Stimulated activated naive B cell treated with anti-CD40 and anti-IgM and Interleukin-4, amounts not matched to agents 10 μg/mL and 1 μg/mL and 100 μg/mL, for 72 hours (primary cell): ENCODE measurements around the gene CDIPT.
"Not testable (repeated sequence)": the region's sequence is repeated elsewhere in the genome, so short reads cannot be mapped to it uniquely, and the experiment has no call there.

Experiments
- ATAC-seq, 2 donors: fragments of 150-1000 bp; cut with Tn5 transposase; replicated peaks; 2 replicates each; pipeline ENCODE4 v1.10.0; 2021; ENCODE audit warnings: moderate library complexity in 1 of 2
- DNase-seq: peaks from one replicate; pipeline ENCODE4 v3.0.0; 2021
- H3K27ac Mint-ChIP-seq: one replicate; pipeline ENCODE4 v1.8.0; 2022; ENCODE audit warnings: mild to moderate bottlenecking, mixed read lengths
- H3K27me3 Mint-ChIP-seq, 2 donors: one replicate each; pipeline ENCODE4 v1.8.0; 2022; ENCODE audit warnings: mixed read lengths in 2 of 2
- H3K36me3 Mint-ChIP-seq, 2 donors: one replicate each; pipeline ENCODE4 v1.8.0; 2022; ENCODE audit warnings: mixed read lengths in 2 of 2, mild to moderate bottlenecking in 1 of 2
- H3K4me1 Mint-ChIP-seq, 2 donors: one replicate each; pipeline ENCODE4 v1.8.0; 2022; ENCODE audit warnings: mixed read lengths in 2 of 2, mild to moderate bottlenecking in 1 of 2
- H3K4me3 Mint-ChIP-seq, 2 donors: one replicate each; pipeline ENCODE4 v1.8.0; 2022; ENCODE audit warnings: mild to moderate bottlenecking in 2 of 2, mixed read lengths in 2 of 2, moderate library complexity in 1 of 2
- H3K9me3 Mint-ChIP-seq, 2 donors: one replicate each; pipeline ENCODE4 v1.8.0; 2022; ENCODE audit warnings: mixed read lengths in 2 of 2, mild to moderate bottlenecking in 1 of 2

Gene CDIPT

GRCh38 chr16:29862884-29863668, at the start of gene CDIPT:
Gene CDIPT (minus strand): TSS chr16:29863226. CDS start chr16:29862857, 369 bp downstream.
- Mint-ChIP-seq H3K4me1 (peaks cover 14 to 33% of the 10 kb centered on the region in 2 donors), H3K36me3 (peaks cover 22 to 26% of the 10 kb centered on the region in 2 donors), H3K9me3 (no peaks in the 10 kb centered on the region), H3K27ac (peak within 1 kb of the TSS; percentile 99), H3K27me3 (peaks cover 0 to 5% of the 10 kb centered on the region in 2 donors), H3K4me3 (peak within 1 kb of the TSS; percentile 96 to 97)
- peak; percentile 100 for ATAC-seq
- peak; percentile 91 for DNase-seq

- no peak overlapping the region for H3K4me3 Mint-ChIP-seq
- H3K4me1 Mint-ChIP-seq, result peaks cover 5 to 10% of the 10 kb centered on the region in 2 donors
- no peaks in the 10 kb centered on the region for H3K27me3 Mint-ChIP-seq
- DNase-seq (no peak), ATAC-seq (no peak)
- no peaks in the 10 kb centered on the region for H3K9me3 Mint-ChIP-seq
- no peak overlapping the region for H3K27ac Mint-ChIP-seq
- H3K36me3 Mint-ChIP-seq, result peaks cover 48 to 65% of the 10 kb centered on the region in 2 donors
Measured at GRCh38 chr16:29912087-29912486, 49.1 kb upstream of the CDIPT start.

- Mint-ChIP-seq H3K27ac (no peak overlapping the region), H3K9me3 (no peaks in the 10 kb centered on the region), H3K4me3 (no peak overlapping the region), H3K36me3 (peaks cover 45 to 63% of the 10 kb centered on the region in 2 donors), H3K27me3 (no peaks in the 10 kb centered on the region), H3K4me1 (peaks cover 5 to 10% of the 10 kb centered on the region in 2 donors)
- ATAC-seq (no peak), DNase-seq (no peak)
Measured at GRCh38 chr16:29911676-29912010, 48.6 kb upstream of the CDIPT start.

- peaks cover 44 to 63% of the 10 kb centered on the region in 2 donors for H3K36me3 Mint-ChIP-seq
- H3K27me3 Mint-ChIP-seq, result no peaks in the 10 kb centered on the region
- H3K4me3 Mint-ChIP-seq, result no peak overlapping the region
Measured at GRCh38 chr16:29910819-29911675, 48.0 kb upstream of the CDIPT start.

GRCh38 chr16:29909851-29910250, 46.8 kb upstream of the CDIPT start:
- not testable (repeated sequence) for H3K27ac Mint-ChIP-seq, H3K27me3 Mint-ChIP-seq, H3K4me1 Mint-ChIP-seq, H3K4me3 Mint-ChIP-seq, DNase-seq, ATAC-seq, H3K9me3 Mint-ChIP-seq
- H3K36me3 Mint-ChIP-seq, result peaks cover 33 to 53% of the 10 kb centered on the region in 2 donors

More at GRCh38 chr16:29910819-29911675, 48.0 kb upstream of the CDIPT start:
- H3K27ac Mint-ChIP-seq, result peak overlapping the region; percentile 25
- H3K4me1 Mint-ChIP-seq, result peaks cover 5 to 9% of the 10 kb centered on the region in 2 donors
- DNase-seq (no peak), ATAC-seq (no peak)
- no peaks in the 10 kb centered on the region for H3K9me3 Mint-ChIP-seq

- Mint-ChIP-seq H3K4me1 (peaks cover 5% of the 10 kb centered on the region in 2 donors), H3K9me3 (no peaks in the 10 kb centered on the region), H3K27ac (no peak overlapping the region), H3K4me3 (no peak overlapping the region), H3K36me3 (peaks cover 31 to 49% of the 10 kb centered on the region in 2 donors), H3K27me3 (no peaks in the 10 kb centered on the region)
- DNase-seq (no peak), ATAC-seq (no peak)
Measured at GRCh38 chr16:29909391-29909790, 46.4 kb upstream of the CDIPT start.

GRCh38 chr16:29908719-29909220, 45.7 kb upstream of the CDIPT start:
- Mint-ChIP-seq H3K9me3 (no peaks in the 10 kb centered on the region), H3K4me1 (peaks cover 5% of the 10 kb centered on the region in 2 donors), H3K4me3 (no peak overlapping the region), H3K27ac (no peak overlapping the region), H3K36me3 (peaks cover 25 to 44% of the 10 kb centered on the region in 2 donors), H3K27me3 (no peaks in the 10 kb centered on the region)
- ATAC-seq (no peak), DNase-seq (no peak)

- H3K4me3 Mint-ChIP-seq, result no peak overlapping the region
- H3K36me3 Mint-ChIP-seq, result peaks cover 19 to 36% of the 10 kb centered on the region in 2 donors
- no peak overlapping the region for H3K27ac Mint-ChIP-seq
- H3K9me3 Mint-ChIP-seq, result no peaks in the 10 kb centered on the region
- DNase-seq (no peak), ATAC-seq (no peak)
- H3K27me3 Mint-ChIP-seq, result no peaks in the 10 kb centered on the region
- H3K4me1 Mint-ChIP-seq, result peaks cover 5 to 10% of the 10 kb centered on the region in 2 donors
Measured at GRCh38 chr16:29907973-29908372, 44.9 kb upstream of the CDIPT start.

GRCh38 chr16:29906520-29907244, 43.7 kb upstream of the CDIPT start:
- DNase-seq (no peak), ATAC-seq (no peak)
- Mint-ChIP-seq H3K9me3 (no peaks in the 10 kb centered on the region), H3K4me3 (no peak overlapping the region), H3K36me3 (peaks cover 14 to 30% of the 10 kb centered on the region in 2 donors), H3K4me1 (peaks cover 3 to 10% of the 10 kb centered on the region in 2 donors), H3K27ac (peak overlapping the region; percentile 56), H3K27me3 (no peaks in the 10 kb centered on the region)

- Mint-ChIP-seq H3K4me3 (no peak overlapping the region), H3K27ac (no peak overlapping the region), H3K4me1 (peaks cover 5 to 9% of the 10 kb centered on the region in 2 donors), H3K9me3 (no peaks in the 10 kb centered on the region), H3K27me3 (peaks cover 3 to 4% of the 10 kb centered on the region in 2 donors), H3K36me3 (peaks cover 11 to 21% of the 10 kb centered on the region in 2 donors)
- DNase-seq (no peak), ATAC-seq (no peak)
Measured at GRCh38 chr16:29905668-29906067, 42.6 kb upstream of the CDIPT start.

GRCh38 chr16:29904947-29905346, 41.9 kb upstream of the CDIPT start:
- H3K27ac Mint-ChIP-seq, result no peak overlapping the region
- no peak overlapping the region for H3K4me3 Mint-ChIP-seq
- ATAC-seq (no peak), DNase-seq (no peak)
- H3K4me1 Mint-ChIP-seq, result peaks cover 8 to 14% of the 10 kb centered on the region in 2 donors
- H3K9me3 Mint-ChIP-seq, result no peaks in the 10 kb centered on the region
- H3K27me3 Mint-ChIP-seq, result peaks cover 7 to 10% of the 10 kb centered on the region in 2 donors
- H3K36me3 Mint-ChIP-seq, result peaks cover 11 to 21% of the 10 kb centered on the region in 2 donors

- Mint-ChIP-seq H3K4me1 (peaks cover 7 to 27% of the 10 kb centered on the region in 2 donors), H3K4me3 (no peak overlapping the region)
Measured at GRCh38 chr16:29903590-29903989, 40.6 kb upstream of the CDIPT start.

GRCh38 chr16:29901607-29901945, 38.5 kb upstream of the CDIPT start:
- DNase-seq (no peak), ATAC-seq (no peak)
- H3K4me3 Mint-ChIP-seq, result peak overlapping the region in 1 of 2 donors; percentile 22
- H3K27me3 Mint-ChIP-seq, result peaks cover 32 to 36% of the 10 kb centered on the region in 2 donors
- H3K27ac Mint-ChIP-seq, result no peak overlapping the region
- peaks cover 10 to 33% of the 10 kb centered on the region in 2 donors for H3K4me1 Mint-ChIP-seq
- H3K36me3 Mint-ChIP-seq, result peaks cover 4 to 6% of the 10 kb centered on the region in 2 donors
- no peaks in the 10 kb centered on the region for H3K9me3 Mint-ChIP-seq

More at GRCh38 chr16:29903590-29903989, 40.6 kb upstream of the CDIPT start:
- no peak for DNase-seq
- peaks cover 14 to 18% of the 10 kb centered on the region in 2 donors for H3K27me3 Mint-ChIP-seq
- peaks cover 11 to 15% of the 10 kb centered on the region in 2 donors for H3K36me3 Mint-ChIP-seq
- H3K9me3 Mint-ChIP-seq, result no peaks in the 10 kb centered on the region
- ATAC-seq, result no peak
- no peak overlapping the region for H3K27ac Mint-ChIP-seq
